ENCODE measurements around the gene ZNF552.

ZNF552 gene

DNA sequence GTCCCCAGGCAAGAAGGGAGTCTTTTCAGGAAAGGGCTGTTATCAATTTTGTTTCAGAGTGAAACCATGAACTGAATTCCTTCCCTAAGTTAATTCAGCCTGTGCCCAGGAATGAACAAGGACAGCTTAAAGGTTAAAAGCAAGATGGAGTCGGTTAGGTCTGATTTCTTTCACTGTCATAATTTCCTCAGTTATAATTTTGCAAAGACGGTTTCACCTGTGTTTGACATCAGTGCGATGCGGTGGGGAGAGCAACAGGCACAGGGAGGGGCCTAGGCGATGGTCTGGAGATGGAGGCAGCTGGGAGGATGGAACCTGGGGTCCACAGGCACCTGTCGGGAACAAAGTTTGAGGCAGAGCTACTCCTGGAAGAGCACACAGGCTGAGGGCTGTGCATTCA lies 5.9 kb upstream of the ZNF552 start:
- no peak for DNase-seq (ENCODE audit: extremely low read depth, insufficient read length)
- Histone ChIP-seq H3K4me3 (replicated peaks; ENCODE audit: low read depth, low read length) (peak overlapping the region; percentile 98), H3K36me3 (ENCODE audit: control insufficient read depth, insufficient read depth, low read length) (no peaks in the 10 kb centered on the region; the same call in 1 of the 2 replicates), H3K27me3 (replicated peaks; ENCODE audit: control insufficient read depth, insufficient read depth, low read length) (no peaks in the 10 kb centered on the region)
- no peak for TF ChIP-seq CTCF (IDR thresholded peaks at IDR 0.05; ENCODE audit: insufficient read depth, low read length, poor library complexity, severe bottlenecking)

DNA sequence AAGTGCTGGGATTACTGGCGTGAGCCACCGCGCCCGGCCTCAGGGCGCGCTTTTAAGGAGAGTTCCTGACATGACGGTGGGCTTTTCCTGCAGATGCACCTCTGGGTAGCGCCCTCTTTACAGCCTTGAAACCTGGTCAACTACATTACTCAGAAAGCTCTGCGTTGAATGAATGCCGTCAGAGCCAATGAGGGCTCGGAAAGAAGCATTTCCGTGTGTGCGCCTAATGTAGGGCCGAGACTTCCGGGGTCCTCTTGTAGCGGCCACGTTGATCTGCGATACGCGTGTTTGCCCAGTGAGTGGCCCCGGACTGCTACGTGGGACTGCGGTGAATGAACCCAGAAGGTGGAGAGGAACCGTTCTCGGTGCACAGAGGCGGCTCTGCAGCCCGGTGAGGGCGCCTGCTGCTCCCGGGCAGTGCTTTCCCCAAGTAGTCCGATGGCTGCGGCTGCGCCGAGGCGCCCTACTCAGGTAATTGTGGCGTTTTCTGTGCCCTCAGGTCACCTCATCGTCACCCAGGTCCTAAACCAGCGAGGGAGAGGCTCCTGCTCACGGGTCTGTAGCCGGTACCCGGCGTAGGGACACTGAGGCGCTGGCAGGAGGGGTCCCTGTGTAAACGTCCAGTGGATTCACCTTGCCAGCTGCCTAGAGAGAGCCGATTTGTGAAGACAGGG lies 4.9 kb upstream of the ZNF552 start:
- peak overlapping the region; percentile 98 for H3K4me3 ChIP-seq (replicated peaks; ENCODE audit: low read depth, low read length)
- no peaks in the 10 kb centered on the region; the same call in 1 of the 2 replicates for H3K36me3 ChIP-seq (ENCODE audit: control insufficient read depth, insufficient read depth, low read length)
- TF ChIP-seq CTCF (IDR thresholded peaks at IDR 0.05; ENCODE audit: insufficient read depth, low read length, poor library complexity, severe bottlenecking): peak; percentile 40
- DNase-seq (ENCODE audit: extremely low read depth, insufficient read length): peak; percentile 84
- H3K27me3 ChIP-seq (replicated peaks; ENCODE audit: control insufficient read depth, insufficient read depth, low read length): no peaks in the 10 kb centered on the region

DNA sequence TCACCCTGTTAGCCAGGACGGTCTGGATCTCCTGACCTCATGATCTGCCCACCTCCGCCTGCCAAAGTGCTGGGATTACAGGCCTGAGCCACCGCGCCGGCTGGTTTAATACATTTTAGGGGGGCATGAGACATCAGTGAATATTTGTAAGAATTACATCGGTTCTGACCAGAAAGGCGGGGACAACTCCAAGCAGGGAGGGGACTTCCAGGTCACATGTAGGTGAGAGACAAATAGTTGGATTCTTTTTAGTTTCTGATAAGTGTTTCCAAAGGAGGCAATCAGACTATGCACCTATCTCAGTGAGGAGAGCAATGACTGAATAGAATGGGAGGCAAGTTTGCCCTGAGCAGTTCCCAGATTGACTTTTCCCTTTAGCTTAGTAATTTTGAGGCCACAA lies 3.7 kb upstream of the ZNF552 start:
- no peak overlapping the region for H3K4me3 ChIP-seq (replicated peaks; ENCODE audit: low read depth, low read length)
- no peak for TF ChIP-seq CTCF (IDR thresholded peaks at IDR 0.05; ENCODE audit: insufficient read depth, low read length, poor library complexity, severe bottlenecking)
- no peaks in the 10 kb centered on the region for H3K36me3 ChIP-seq (ENCODE audit: control insufficient read depth, insufficient read depth, low read length)
- no peaks in the 10 kb centered on the region for H3K27me3 ChIP-seq (replicated peaks; ENCODE audit: control insufficient read depth, insufficient read depth, low read length)
- no peak for DNase-seq (ENCODE audit: extremely low read depth, insufficient read length)

- no peak for TF ChIP-seq CTCF (IDR thresholded peaks at IDR 0.05; ENCODE audit: insufficient read depth, low read length, poor library complexity, severe bottlenecking)
- no peak overlapping the region for H3K4me3 ChIP-seq (replicated peaks; ENCODE audit: low read depth, low read length)
Measured at GRCh38 chr19:57817976-57818375, 3.3 kb upstream of the ZNF552 start.

DNA sequence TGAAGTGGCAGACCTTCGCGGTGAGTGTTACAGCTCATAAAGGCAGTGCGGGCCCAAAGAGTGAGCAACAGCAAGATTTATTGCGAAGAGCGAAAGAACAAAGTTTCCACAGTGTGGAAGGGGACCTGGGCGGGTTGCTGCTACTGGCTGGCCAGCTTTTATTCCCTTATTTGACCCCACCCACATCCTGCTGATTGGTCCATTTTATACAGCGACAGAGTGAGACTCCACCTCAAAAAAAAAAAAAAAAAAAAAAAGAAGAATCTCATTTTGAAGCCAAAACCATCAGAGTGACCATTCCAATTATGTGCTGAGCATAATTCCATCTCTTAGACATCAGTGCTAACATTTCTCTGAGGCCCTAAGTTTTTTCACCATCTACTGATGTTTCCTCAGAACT lies 1.9 kb upstream of the ZNF552 start:
- no peak for DNase-seq (ENCODE audit: extremely low read depth, insufficient read length)
- no peak overlapping the region for H3K4me3 ChIP-seq (replicated peaks; ENCODE audit: low read depth, low read length)
- H3K36me3 ChIP-seq (ENCODE audit: control insufficient read depth, insufficient read depth, low read length): no peaks in the 10 kb centered on the region
- no peak for TF ChIP-seq CTCF (IDR thresholded peaks at IDR 0.05; ENCODE audit: insufficient read depth, low read length, poor library complexity, severe bottlenecking)
- no peaks in the 10 kb centered on the region for H3K27me3 ChIP-seq (replicated peaks; ENCODE audit: control insufficient read depth, insufficient read depth, low read length)

More at GRCh38 chr19:57817976-57818375, 3.3 kb upstream of the ZNF552 start:
- no peaks in the 10 kb centered on the region for H3K27me3 ChIP-seq (replicated peaks; ENCODE audit: control insufficient read depth, insufficient read depth, low read length)
- H3K36me3 ChIP-seq (ENCODE audit: control insufficient read depth, insufficient read depth, low read length): no peaks in the 10 kb centered on the region
- DNase-seq (ENCODE audit: extremely low read depth, insufficient read length): no peak

Measured in GM06990 (cell line).